Esophagus squamous epithelium (tissue), 5 donors: Measurements from ENCODE around the gene FAM20C. TPM values are rescaled to one million over a fixed set of nuclear protein-coding genes. Genes with fewer than 3 reads are reported as not detected.
"Not testable (repeated sequence)": the region's sequence is repeated elsewhere in the genome, so short reads cannot be mapped to it uniquely, and the experiment has no call there.

Experiments
- DNase-seq: peaks from one replicate; lab custom pipeline; 2025; lab: John Stamatoyannopoulos, UW
- H3K27ac ChIP-seq, 4 donors: fragments of 200-600 bp; sonication (generic); one replicate each; pipeline ENCODE4 v1.5.1; 2016 to 2019; ENCODE audit warnings: mild to moderate bottlenecking in 1 of 4
- H3K27me3 ChIP-seq, 4 donors: fragments of 200-600 bp; sonication (generic); 1 replicate in 3 of 4; 2 replicates in 1 of 4; pipeline versions ENCODE4 v1.5.1 to v1.6.0; 2017 to 2021; ENCODE audit warnings: antibody characterized with exemption in 1 of 4
- H3K36me3 ChIP-seq, 3 donors: fragments of 200-600 bp; sonication (generic); one replicate each; pipeline ENCODE4 v1.5.1; 2016 to 2019
- H3K4me1 ChIP-seq, 3 donors: fragments of 200-600 bp; sonication (generic); one replicate each; pipeline ENCODE4 v1.5.1; 2017 to 2019
- H3K4me3 ChIP-seq, 4 donors: fragments of 200-600 bp; sonication (generic); 1 replicate in 3 of 4; 2 replicates in 1 of 4; pipeline ENCODE4 v1.5.1; 2016 to 2019; ENCODE audit warnings: mild to moderate bottlenecking in 2 of 4, moderate library complexity in 1 of 4
- H3K9me3 ChIP-seq, 3 donors: fragments of 200-600 bp; sonication (generic); one replicate each; pipeline ENCODE4 v1.5.1; 2016 to 2019
- CTCF ChIP-seq, 6 experiments: fragments of 450-650 bp in 4 of 6; fragments of 200-600 bp in 2 of 6; sonication (generic) in 2 of 6; IDR thresholded peaks; one replicate each; pipeline ENCODE4 v1.5.1; 2016 to 2019; ENCODE audit warnings: antibody characterized with exemption in 6 of 6, mild to moderate bottlenecking in 4 of 6, moderate library complexity in 4 of 6
- POLR2A ChIP-seq, 4 donors: fragments of 450-650 bp; IDR thresholded peaks; one replicate each; pipeline ENCODE4 v1.6.1; 2017; ENCODE audit warnings: antibody characterized with exemption in 4 of 4, mild to moderate bottlenecking in 4 of 4, moderate library complexity in 3 of 4
- WGBS, 2 donors: methylation state at CpG; one replicate each; pipeline ENCODE4 v1.1.5; 2018; 5-methylcytosine and 5-hydroxymethylcytosine counted together
- intact Hi-C: fragments of 100-400 bp; cut with DNase I; formaldehyde crosslinking; loops from one replicate; pipeline ENCODE4 v1.15.0; 2022
- total RNA-seq, 4 donors: library from RNA; depleted of rRNA; stranded (reverse); fragments of >200 nt; gene quantifications; one replicate each; pipeline ENCODE4 v1.1.0, GENCODE V29; 2016
- donor health status: DM: yes; HTN: yes; CAD: no.

FAM20C gene
- total RNA-seq, 4 donors from 2014 or later, result 8.5 to 16.0 (median 13.7) TPM

GRCh38 chr7:204326-204725 is 12.0 kb downstream of the FAM20C start:
- H3K36me3 ChIP-seq, result peaks cover 0 to 79% (median 5%) of the 10 kb centered on the region in 3 donors
- WGBS, 2 donors, result 93 to 97% methylated on average over 6 to 12 of the region's 17 CpGs
- TF ChIP-seq POLR2A (IDR thresholded peaks at IDR 0.05) (no peak), CTCF (IDR thresholded peaks at IDR 0.05) (no peak)
- no peaks in the 10 kb centered on the region for H3K27me3 ChIP-seq
- peaks cover 0 to 17% (median 0%) of the 10 kb centered on the region in 3 donors for H3K4me1 ChIP-seq
- H3K4me3 ChIP-seq, result no peak overlapping the region
- H3K9me3 ChIP-seq, result no peaks in the 10 kb centered on the region
- intact Hi-C loops, result no loop called here
- no peak overlapping the region for H3K27ac ChIP-seq
- DNase-seq, result no peak

- H3K36me3 ChIP-seq, result peaks cover 0 to 79% (median 5%) of the 10 kb centered on the region in 3 donors
- 92 to 97% methylated on average over 31 to 37 of the region's 49 CpGs for WGBS, 2 donors
- intact Hi-C loops, result no loop called here
- no peak for DNase-seq
- no peaks in the 10 kb centered on the region for H3K9me3 ChIP-seq
- peaks cover 0 to 18% (median 0%) of the 10 kb centered on the region in 3 donors for H3K4me1 ChIP-seq
- no peak overlapping the region for H3K27ac ChIP-seq
- no peaks in the 10 kb centered on the region for H3K27me3 ChIP-seq
- TF ChIP-seq CTCF (IDR thresholded peaks at IDR 0.05) (no peak), POLR2A (IDR thresholded peaks at IDR 0.05) (no peak)
- no peak overlapping the region for H3K4me3 ChIP-seq
These were observed 13.0 kb downstream of the FAM20C start for GRCh38 chr7:205115-206010.

- DNase-seq, H3K27ac ChIP-seq, H3K9me3 ChIP-seq, H3K27me3 ChIP-seq, H3K4me3 ChIP-seq, intact Hi-C loops: not testable (repeated sequence)
- peaks cover 0 to 18% (median 0%) of the 10 kb centered on the region in 3 donors for H3K4me1 ChIP-seq
- WGBS, 2 donors, result 80 to 84% methylated on average over 30 to 31 of the region's 31 CpGs
- H3K36me3 ChIP-seq, result peaks cover 0 to 75% (median 5%) of the 10 kb centered on the region in 3 donors
These were observed 14.0 kb downstream of the FAM20C start for GRCh38 chr7:206351-206750.

GRCh38 chr7:207418-208129 is 15.2 kb downstream of the FAM20C start:
- no peak overlapping the region for H3K4me3 ChIP-seq
- peaks cover 0 to 75% (median 5%) of the 10 kb centered on the region in 3 donors for H3K36me3 ChIP-seq

More at GRCh38 chr7:207418-208129, 15.2 kb downstream of the FAM20C start:
- Histone ChIP-seq H3K27me3 (no peaks in the 10 kb centered on the region), H3K27ac (no peak overlapping the region), H3K9me3 (no peaks in the 10 kb centered on the region), H3K4me1 (peaks cover 0 to 18% (median 0%) of the 10 kb centered on the region in 3 donors)
- intact Hi-C loops, result no loop called here
- 85 to 98% methylated on average over 8 to 20 of the region's 39 CpGs for WGBS, 2 donors
- DNase-seq, result no peak
- TF ChIP-seq POLR2A (IDR thresholded peaks at IDR 0.05), result no peak
- peak in 1 of 6 experiments; percentile 6 for TF ChIP-seq CTCF (IDR thresholded peaks at IDR 0.05)
